ENCODE data around the gene NOL6.
"Not testable (repeated sequence)": the region's sequence is repeated elsewhere in the genome, so short reads cannot be mapped to it uniquely, and the experiment has no call there.

The NOL6 gene

GRCh38 chr9:33431420-33431819 is 42.3 kb downstream of the NOL6 start:
- DNase-seq, result no peak

GRCh38 chr9:33430942-33431341 is 42.8 kb downstream of the NOL6 start:
- no peak for DNase-seq

GRCh38 chr9:33429256-33429985 is 44.3 kb downstream of the NOL6 start:
- no peak for DNase-seq

- no peak for DNase-seq
These were observed 46.9 kb downstream of the NOL6 start for GRCh38 chr9:33426843-33427293.

- no peak for DNase-seq
These were observed 48.6 kb downstream of the NOL6 start for GRCh38 chr9:33425128-33425533.

- DNase-seq, result not testable (repeated sequence)
These were observed 49.2 kb downstream of the NOL6 start for GRCh38 chr9:33424492-33424891.

- not testable (repeated sequence) for DNase-seq
These were observed 49.7 kb downstream of the NOL6 start for GRCh38 chr9:33424043-33424442.

- no peak for DNase-seq
These were observed 53.9 kb downstream of the NOL6 start for GRCh38 chr9:33419708-33420303.

GRCh38 chr9:33418090-33418489 is 55.6 kb downstream of the NOL6 start:
- DNase-seq, result no peak

GRCh38 chr9:33416996-33417395 is 56.7 kb downstream of the NOL6 start:
- DNase-seq, result no peak

- DNase-seq, result peak; percentile 41
These were observed 58.2 kb downstream of the NOL6 start for GRCh38 chr9:33415501-33416038.

- no peak for DNase-seq
These were observed 58.7 kb downstream of the NOL6 start for GRCh38 chr9:33414889-33415500.

- DNase-seq, result no peak
These were observed 59.5 kb downstream of the NOL6 start for GRCh38 chr9:33414268-33414667.
